Glutamatergic neuron (in vitro differentiated cells): ENCODE results near the gene PFKM. TPM values are rescaled to one million over a fixed set of nuclear protein-coding genes. Genes with fewer than 3 reads are reported as not detected.

Experiments
- DNase-seq: peaks from one replicate; pipeline ENCODE4 v3.0.0; 2022
- H3K27ac Mint-ChIP-seq: one replicate; pipeline ENCODE4 v1.8.0; 2020; ENCODE audit warnings: mild to moderate bottlenecking, mixed read lengths, inconsistent platforms; ENCODE audit not compliant: unreplicated experiment
- H3K27me3 Mint-ChIP-seq: one replicate; pipeline ENCODE4 v1.8.0; 2020; ENCODE audit warnings: mild to moderate bottlenecking, moderate library complexity, mixed read lengths, inconsistent platforms; ENCODE audit not compliant: unreplicated experiment
- H3K36me3 Mint-ChIP-seq: one replicate; pipeline ENCODE4 v1.8.0; 2020; ENCODE audit warnings: mild to moderate bottlenecking, mixed read lengths, inconsistent platforms; ENCODE audit not compliant: unreplicated experiment
- H3K4me1 Mint-ChIP-seq: one replicate; pipeline ENCODE4 v1.8.0; 2020; ENCODE audit warnings: mild to moderate bottlenecking, low read depth, mixed read lengths, inconsistent platforms; ENCODE audit not compliant: unreplicated experiment
- H3K4me3 Mint-ChIP-seq: one replicate; pipeline ENCODE4 v1.8.0; 2020; ENCODE audit warnings: mild to moderate bottlenecking, mixed read lengths, inconsistent platforms; ENCODE audit not compliant: unreplicated experiment
- H3K9me3 Mint-ChIP-seq: one replicate; pipeline ENCODE4 v1.8.0; 2020; ENCODE audit warnings: mild to moderate bottlenecking, moderate library complexity, mixed read lengths, inconsistent platforms; ENCODE audit not compliant: unreplicated experiment
- long read RNA-seq: library from polyadenylated mRNA; unstranded; transcript quantifications from one replicate; pipeline ENCODE4 v2.0.0, GENCODE V29; 2020; ENCODE audit not compliant: unreplicated experiment
- total RNA-seq: library from RNA; stranded (reverse); fragmentation: NEBNext Ultra II Directional; extraction: Animal tissue kit (Norgen Biotek cat#: 25700); gene quantifications from one replicate; pipeline ENCODE4 v1.2.1, GENCODE V29; 2021; ENCODE audit not compliant: unreplicated experiment
- TF ChIP-seq, protein P1 (sequence below): fragments of 200-600 bp; sonication (generic); IDR thresholded peaks from one replicate; pipeline ENCODE4 v1.5.0; 2021; ENCODE audit not compliant: partially characterized antibody, unreplicated experiment

Gene PFKM
- 169 TPM for total RNA-seq
- long read RNA-seq, transcript PFKM-203 (23 exons, 3,224 nt): major isoform, 39 of 60 reads
- long read RNA-seq, partial matches to known transcripts: 10 of 60 reads
- long read RNA-seq, other reads (novel, unspliced or antisense): 7 of 60 reads

DNA sequence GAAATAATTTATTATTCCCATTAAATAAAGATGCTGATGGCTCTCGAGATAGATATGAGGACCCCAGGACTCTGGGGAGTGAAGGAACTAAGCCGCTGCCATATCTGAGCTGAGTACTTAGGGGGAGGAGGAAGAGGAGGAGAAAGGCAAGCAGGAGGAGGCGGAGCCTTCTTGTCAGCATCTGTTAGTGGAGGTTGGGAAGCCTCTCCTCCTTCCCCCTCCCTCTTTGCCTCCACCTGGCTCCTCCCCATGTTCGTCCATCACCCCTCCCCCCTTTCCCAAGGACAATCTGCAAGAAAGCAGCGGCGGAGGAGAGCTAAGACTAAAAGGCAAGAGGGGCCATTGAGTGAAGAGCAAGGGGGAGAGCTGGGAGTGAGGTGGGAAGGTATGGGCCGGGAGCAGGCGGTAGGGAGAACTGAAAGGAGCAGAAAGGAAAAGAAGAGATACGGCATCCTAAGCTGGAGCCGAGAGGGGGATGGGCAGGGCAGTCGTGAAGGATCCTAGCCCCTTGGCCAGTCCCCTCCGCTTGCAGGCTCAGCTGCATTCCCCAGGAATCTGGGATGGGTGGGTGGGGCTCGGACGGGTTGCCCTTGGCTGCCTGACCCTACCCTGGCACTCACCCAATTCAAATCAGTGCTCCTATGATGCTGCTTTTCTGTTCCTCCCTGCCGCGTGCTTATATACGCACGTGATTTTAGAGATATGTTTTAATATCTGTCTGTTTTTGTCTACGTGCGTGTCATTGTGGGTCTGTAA is at the start of gene PFKM:
Gene PFKM (plus strand): TSS at position 287 of the 756 bp plus-strand sequence. CDS start 3,411 bp downstream, outside the sequence.
- Mint-ChIP-seq H3K9me3 (peaks cover 4% of the 10 kb centered on the region), H3K4me3 (peak within 1 kb of the TSS; percentile 98), H3K4me1 (peaks cover 9% of the 10 kb centered on the region), H3K27me3 (peaks cover 6% of the 10 kb centered on the region), H3K27ac (peak within 1 kb of the TSS; percentile 97), H3K36me3 (no peaks in the 10 kb centered on the region)
- TF ChIP-seq, protein P1, sequence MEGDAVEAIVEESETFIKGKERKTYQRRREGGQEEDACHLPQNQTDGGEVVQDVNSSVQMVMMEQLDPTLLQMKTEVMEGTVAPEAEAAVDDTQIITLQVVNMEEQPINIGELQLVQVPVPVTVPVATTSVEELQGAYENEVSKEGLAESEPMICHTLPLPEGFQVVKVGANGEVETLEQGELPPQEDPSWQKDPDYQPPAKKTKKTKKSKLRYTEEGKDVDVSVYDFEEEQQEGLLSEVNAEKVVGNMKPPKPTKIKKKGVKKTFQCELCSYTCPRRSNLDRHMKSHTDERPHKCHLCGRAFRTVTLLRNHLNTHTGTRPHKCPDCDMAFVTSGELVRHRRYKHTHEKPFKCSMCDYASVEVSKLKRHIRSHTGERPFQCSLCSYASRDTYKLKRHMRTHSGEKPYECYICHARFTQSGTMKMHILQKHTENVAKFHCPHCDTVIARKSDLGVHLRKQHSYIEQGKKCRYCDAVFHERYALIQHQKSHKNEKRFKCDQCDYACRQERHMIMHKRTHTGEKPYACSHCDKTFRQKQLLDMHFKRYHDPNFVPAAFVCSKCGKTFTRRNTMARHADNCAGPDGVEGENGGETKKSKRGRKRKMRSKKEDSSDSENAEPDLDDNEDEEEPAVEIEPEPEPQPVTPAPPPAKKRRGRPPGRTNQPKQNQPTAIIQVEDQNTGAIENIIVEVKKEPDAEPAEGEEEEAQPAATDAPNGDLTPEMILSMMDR: no peak
- peak; percentile 73 for DNase-seq

DNA sequence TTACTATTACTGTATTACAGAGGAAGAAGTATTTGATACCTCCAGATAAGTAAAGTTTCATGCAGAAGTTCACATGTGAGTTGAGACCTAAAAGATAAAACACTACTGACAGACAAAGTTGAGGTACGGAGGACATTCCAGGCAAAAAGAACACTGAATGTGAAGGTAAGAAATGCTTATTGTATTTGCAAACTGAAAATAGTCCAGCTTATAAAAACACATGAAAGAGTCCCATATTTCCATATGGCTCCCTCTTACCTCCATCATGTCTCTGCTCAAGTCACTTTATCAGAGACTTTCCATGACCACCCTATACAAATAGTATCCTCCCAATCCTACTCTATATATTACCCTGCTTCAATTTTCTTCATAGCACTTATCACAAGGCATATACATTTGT is 49.1 kb upstream of the PFKM start:
- peaks cover 1% of the 10 kb centered on the region for H3K27me3 Mint-ChIP-seq
- H3K4me1 Mint-ChIP-seq: no peaks in the 10 kb centered on the region
- no peaks in the 10 kb centered on the region for H3K36me3 Mint-ChIP-seq
- H3K9me3 Mint-ChIP-seq: no peaks in the 10 kb centered on the region
- no peak overlapping the region for H3K27ac Mint-ChIP-seq
- no peak overlapping the region for H3K4me3 Mint-ChIP-seq
- no peak for DNase-seq
- TF ChIP-seq, protein P1: no peak

DNA sequence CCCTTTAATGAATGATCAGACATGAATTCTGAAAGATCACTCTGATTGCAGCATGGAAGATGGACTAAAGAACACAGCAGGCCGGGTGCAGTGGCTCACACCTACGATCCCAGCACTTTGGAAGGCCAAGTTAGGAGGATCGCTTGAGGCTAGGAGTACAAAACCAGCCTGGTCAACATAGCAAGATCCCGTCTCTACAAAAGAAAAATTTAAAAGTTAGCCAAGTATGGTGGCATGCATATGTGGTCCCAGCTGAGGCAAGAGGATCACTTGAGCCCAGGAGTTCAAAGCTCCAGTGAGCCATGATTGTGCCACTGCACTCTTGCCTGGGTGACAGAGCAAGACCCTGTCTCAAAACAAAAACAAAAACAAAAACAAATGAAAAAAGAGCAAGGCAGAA is 48.4 kb upstream of the PFKM start:
- Mint-ChIP-seq H3K36me3 (no peaks in the 10 kb centered on the region), H3K4me3 (no peak overlapping the region), H3K27me3 (peaks cover 1% of the 10 kb centered on the region), H3K27ac (no peak overlapping the region), H3K9me3 (no peaks in the 10 kb centered on the region), H3K4me1 (no peaks in the 10 kb centered on the region)
- TF ChIP-seq, protein P1: no peak
- DNase-seq: no peak

DNA sequence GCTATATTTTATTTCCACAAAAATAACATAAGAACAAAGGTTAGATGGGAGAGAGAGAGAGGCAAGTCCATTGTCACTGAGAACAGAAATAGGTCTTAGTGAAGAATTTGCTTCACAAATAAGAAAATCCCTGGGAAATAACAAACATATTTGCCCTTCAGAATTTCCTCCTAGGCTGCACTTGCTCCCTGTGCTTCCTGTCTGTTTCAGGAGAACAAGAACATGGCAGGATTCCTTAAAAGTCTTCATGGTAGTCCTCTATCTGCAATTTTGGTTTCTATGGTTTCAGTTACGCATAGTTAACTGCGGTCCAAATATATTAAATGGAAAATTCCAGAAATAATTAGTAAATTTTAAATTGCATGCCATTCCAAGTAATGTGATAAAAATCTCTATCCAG is 47.4 kb upstream of the PFKM start:
- H3K36me3 Mint-ChIP-seq: no peaks in the 10 kb centered on the region
- no peak for DNase-seq
- TF ChIP-seq, protein P1: no peak
- H3K4me3 Mint-ChIP-seq: no peak overlapping the region
- no peaks in the 10 kb centered on the region for H3K9me3 Mint-ChIP-seq
- no peaks in the 10 kb centered on the region for H3K4me1 Mint-ChIP-seq
- H3K27ac Mint-ChIP-seq: no peak overlapping the region
- H3K27me3 Mint-ChIP-seq: peaks cover 1% of the 10 kb centered on the region

DNA sequence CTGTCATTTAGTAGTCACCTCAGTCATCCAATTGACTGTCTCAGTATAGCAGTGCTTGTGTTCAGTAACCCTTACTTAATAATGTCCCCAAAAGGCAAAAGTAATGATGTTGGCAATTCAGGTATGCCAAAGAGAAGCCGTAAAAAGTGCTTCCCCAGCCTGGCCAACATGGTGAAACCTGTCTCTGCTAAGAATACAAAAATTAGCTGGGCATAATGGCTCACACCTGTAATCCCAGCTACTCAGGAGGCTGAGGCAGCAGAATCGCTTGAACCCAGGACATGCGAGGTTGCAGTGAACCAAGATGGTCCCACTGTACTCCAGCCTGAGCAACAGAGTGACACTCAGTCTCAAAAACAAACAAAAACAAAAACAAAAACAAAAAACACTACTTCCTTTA is 46.9 kb upstream of the PFKM start:
- H3K27me3 Mint-ChIP-seq: peaks cover 1% of the 10 kb centered on the region
- H3K27ac Mint-ChIP-seq: no peak overlapping the region
- DNase-seq: no peak
- H3K4me3 Mint-ChIP-seq: no peak overlapping the region
- no peaks in the 10 kb centered on the region for H3K4me1 Mint-ChIP-seq
- H3K9me3 Mint-ChIP-seq: no peaks in the 10 kb centered on the region
- no peaks in the 10 kb centered on the region for H3K36me3 Mint-ChIP-seq
- TF ChIP-seq, protein P1: no peak
